Embryonic facial prominence (tissue), 1 donor: ENCODE data around the gene TBX21.

ENCODE experiments used
- DNase-seq: peaks from one replicate; pipeline ENCODE4 v3.0.0-alpha.2; 2016; ENCODE audit errors: extremely low spot score

The TBX21 gene

GRCh38 chr17:47714773-47715396 is 18.2 kb upstream of the TBX21 start:
- no peak for DNase-seq

- no peak for DNase-seq
These were observed 17.2 kb upstream of the TBX21 start for GRCh38 chr17:47715669-47716325.

- DNase-seq: no peak
These were observed 16.7 kb upstream of the TBX21 start for GRCh38 chr17:47716375-47716774.

- no peak for DNase-seq
These were observed 15.8 kb upstream of the TBX21 start for GRCh38 chr17:47717261-47717697.

- no peak for DNase-seq
These were observed 14.9 kb upstream of the TBX21 start for GRCh38 chr17:47717979-47718621.

GRCh38 chr17:47718634-47719405 is 14.2 kb upstream of the TBX21 start:
- DNase-seq: no peak

GRCh38 chr17:47719411-47720152 is 13.5 kb upstream of the TBX21 start:
- DNase-seq: no peak

- no peak for DNase-seq
These were observed 12.8 kb upstream of the TBX21 start for GRCh38 chr17:47720196-47720595.

- DNase-seq: no peak
These were observed 12.1 kb upstream of the TBX21 start for GRCh38 chr17:47720754-47721533.

- DNase-seq: no peak
These were observed 11.3 kb upstream of the TBX21 start for GRCh38 chr17:47721725-47722124.

GRCh38 chr17:47724705-47725104 is 8.3 kb upstream of the TBX21 start:
- no peak for DNase-seq

- DNase-seq: no peak
These were observed 7.5 kb upstream of the TBX21 start for GRCh38 chr17:47725446-47726111.

- DNase-seq: no peak
These were observed 6.0 kb upstream of the TBX21 start for GRCh38 chr17:47726796-47727703.

- no peak for DNase-seq
These were observed 5.4 kb upstream of the TBX21 start for GRCh38 chr17:47727704-47728036.

GRCh38 chr17:47728214-47728877 is 4.7 kb upstream of the TBX21 start:
- no peak for DNase-seq

- DNase-seq: no peak
These were observed 3.6 kb upstream of the TBX21 start for GRCh38 chr17:47729476-47729875.

GRCh38 chr17:47730681-47731080 is 2.4 kb upstream of the TBX21 start:
- no peak for DNase-seq

GRCh38 chr17:47731396-47731795 is 1.6 kb upstream of the TBX21 start:
- DNase-seq: no peak
